Hepatocyte (in vitro differentiated cells): Measurements from ENCODE around the gene CCDC12.

Experiments used
- EZH2 ChIP-seq: fragments of 200-600 bp; sonication (generic); IDR thresholded peaks from 2 replicates; pipeline ENCODE4 v1.6.1; 2016; ENCODE audit warnings: antibody characterized with exemption, mild to moderate bottlenecking, borderline replicate concordance
- TF ChIP-seq, protein P1 (sequence below): fragments of 200-600 bp; sonication (generic); IDR thresholded peaks from 2 replicates; pipeline ENCODE4 v1.5.1; 2016; ENCODE audit warnings: antibody characterized with exemption, mild to moderate bottlenecking; ENCODE audit not compliant: poor library complexity

DNA sequence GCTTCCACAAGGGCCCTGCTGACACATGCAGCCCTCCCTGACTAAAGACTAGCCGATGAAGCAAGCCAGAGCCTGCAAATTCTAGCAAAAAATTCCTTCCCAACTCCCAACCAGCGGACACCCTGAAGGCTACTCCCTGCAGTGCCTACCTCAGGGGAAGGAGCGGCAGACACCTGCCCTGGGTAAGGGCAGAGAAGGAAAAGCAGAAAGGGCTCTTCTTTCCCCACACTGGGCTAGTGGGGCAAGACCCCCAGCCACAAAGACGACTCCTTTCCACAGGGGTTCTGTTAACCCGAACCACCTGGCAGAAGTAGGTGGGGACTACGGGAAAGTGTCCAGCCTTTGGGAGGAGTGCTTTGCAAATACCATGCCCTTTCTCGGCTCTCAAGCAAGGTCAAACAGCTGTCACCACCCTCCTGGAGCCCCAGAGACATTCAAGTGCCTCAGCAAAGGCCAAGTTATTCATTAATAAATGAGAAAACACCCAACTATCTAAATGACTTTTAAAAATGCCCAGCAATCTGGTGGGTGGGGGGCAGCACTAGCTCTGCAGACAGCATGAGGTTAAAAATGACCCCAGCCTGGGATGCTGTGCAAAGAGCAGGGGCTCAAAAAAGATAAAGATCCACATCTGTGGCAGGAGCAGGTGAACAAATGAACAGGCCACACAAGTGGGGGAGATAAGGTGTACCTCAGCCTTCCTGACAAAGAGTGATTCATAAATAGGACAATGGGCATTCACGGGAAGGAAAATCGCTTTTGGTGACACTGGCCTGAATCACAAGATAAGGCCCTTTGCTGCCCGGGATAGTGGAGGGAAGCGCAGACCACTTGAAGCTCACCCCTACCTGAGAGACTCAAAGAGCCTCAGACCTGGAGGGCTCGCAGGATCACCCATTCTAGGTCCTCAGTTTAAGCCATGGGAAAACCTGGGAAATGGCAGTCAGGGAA, 33.0 kb downstream of the CCDC12 start:
- TF ChIP-seq, protein P1, sequence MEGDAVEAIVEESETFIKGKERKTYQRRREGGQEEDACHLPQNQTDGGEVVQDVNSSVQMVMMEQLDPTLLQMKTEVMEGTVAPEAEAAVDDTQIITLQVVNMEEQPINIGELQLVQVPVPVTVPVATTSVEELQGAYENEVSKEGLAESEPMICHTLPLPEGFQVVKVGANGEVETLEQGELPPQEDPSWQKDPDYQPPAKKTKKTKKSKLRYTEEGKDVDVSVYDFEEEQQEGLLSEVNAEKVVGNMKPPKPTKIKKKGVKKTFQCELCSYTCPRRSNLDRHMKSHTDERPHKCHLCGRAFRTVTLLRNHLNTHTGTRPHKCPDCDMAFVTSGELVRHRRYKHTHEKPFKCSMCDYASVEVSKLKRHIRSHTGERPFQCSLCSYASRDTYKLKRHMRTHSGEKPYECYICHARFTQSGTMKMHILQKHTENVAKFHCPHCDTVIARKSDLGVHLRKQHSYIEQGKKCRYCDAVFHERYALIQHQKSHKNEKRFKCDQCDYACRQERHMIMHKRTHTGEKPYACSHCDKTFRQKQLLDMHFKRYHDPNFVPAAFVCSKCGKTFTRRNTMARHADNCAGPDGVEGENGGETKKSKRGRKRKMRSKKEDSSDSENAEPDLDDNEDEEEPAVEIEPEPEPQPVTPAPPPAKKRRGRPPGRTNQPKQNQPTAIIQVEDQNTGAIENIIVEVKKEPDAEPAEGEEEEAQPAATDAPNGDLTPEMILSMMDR = no peak
- no peak for TF ChIP-seq EZH2
